Liver (tissue), 9 donors: ENCODE results near the gene OCSTAMP. TPM values are rescaled to one million over a fixed set of nuclear protein-coding genes. Genes with fewer than 3 reads are reported as not detected.

Experiments
- DNase-seq: peaks from one replicate; pipeline ENCODE4 v3.0.0-alpha.2; 2017; ENCODE audit warnings: low spot score
- H3K27ac ChIP-seq, 2 donors: one replicate each; pipeline ENCODE4 v1.7.0; 2013; ENCODE audit warnings: inconsistent platforms in 2 of 2, low read length in 2 of 2, control low read depth in 1 of 2, low read depth in 1 of 2, mild to moderate bottlenecking in 1 of 2
- H3K27me3 ChIP-seq, 4 donors: one replicate each; pipeline versions ENCODE4 v1.6.1 to v1.7.0; 2013; ENCODE audit warnings: low read length in 3 of 4, inconsistent platforms in 1 of 4, mild to moderate bottlenecking in 1 of 4, moderate library complexity in 1 of 4; ENCODE audit not compliant: control insufficient read depth in 4 of 4, insufficient read depth in 4 of 4
- H3K36me3 ChIP-seq, 4 donors: one replicate each; pipeline versions ENCODE4 v1.6.1 to v1.7.0; 2013; ENCODE audit warnings: low read length in 3 of 4, mild to moderate bottlenecking in 3 of 4, low read depth in 1 of 4, moderate library complexity in 1 of 4; ENCODE audit not compliant: control insufficient read depth in 4 of 4, insufficient read depth in 3 of 4
- H3K4me1 ChIP-seq, 4 donors: one replicate each; pipeline versions ENCODE4 v1.6.1 to v1.7.0; 2013; ENCODE audit warnings: low read length in 3 of 4, mild to moderate bottlenecking in 3 of 4, moderate library complexity in 1 of 4; ENCODE audit not compliant: control insufficient read depth in 4 of 4, insufficient read depth in 4 of 4
- H3K4me3 ChIP-seq, 3 donors: one replicate each; pipeline versions ENCODE4 v1.6.1 to v1.7.0; 2013; ENCODE audit warnings: low read length in 3 of 3, control low read depth in 1 of 3, low read depth in 1 of 3, mild to moderate bottlenecking in 1 of 3
- H3K9ac ChIP-seq, 2 donors: one replicate each; pipeline ENCODE4 v1.7.0; 2013; ENCODE audit warnings: low read length in 2 of 2, mild to moderate bottlenecking in 2 of 2, moderate library complexity in 2 of 2, control low read depth in 1 of 2, low read depth in 1 of 2
- H3K9me3 ChIP-seq, 4 donors: one replicate each; pipeline versions ENCODE4 v1.6.1 to v1.7.0; 2013; ENCODE audit warnings: low read length in 3 of 4; ENCODE audit not compliant: control insufficient read depth in 4 of 4
- EGR1 ChIP-seq, 2 donors: IDR thresholded peaks; 2 replicates each; pipeline ENCODE4 v1.6.1; 2016 to 2018; ENCODE audit warnings: antibody characterized with exemption in 2 of 2, low read depth in 2 of 2
- FOXA1 ChIP-seq: IDR thresholded peaks from 2 replicates; pipeline ENCODE4 v1.6.1; 2016; ENCODE audit warnings: antibody characterized with exemption
- FOXA2 ChIP-seq: IDR thresholded peaks from 2 replicates; pipeline ENCODE4 v1.6.1; 2016; ENCODE audit warnings: antibody characterized with exemption
- GABPA ChIP-seq, 2 donors: IDR thresholded peaks in 1 of 2; conservative IDR thresholded peaks in 1 of 2; 2 replicates each; pipeline ENCODE4 v1.6.1; 2016; ENCODE audit warnings: antibody characterized with exemption in 2 of 2, mild to moderate bottlenecking in 1 of 2, moderate library complexity in 1 of 2
- HNF4A ChIP-seq, 2 donors: conservative IDR thresholded peaks; 2 replicates each; pipeline ENCODE4 v1.6.1; 2016; ENCODE audit warnings: antibody characterized with exemption in 2 of 2, mild to moderate bottlenecking in 2 of 2
- HNF4G ChIP-seq: IDR thresholded peaks from 2 replicates; pipeline ENCODE4 v1.6.1; 2016; ENCODE audit warnings: antibody characterized with exemption
- JUND ChIP-seq, 2 donors: IDR thresholded peaks; 2 replicates each; pipeline ENCODE4 v1.6.1; 2016; ENCODE audit warnings: antibody characterized with exemption in 2 of 2
- RAD21 ChIP-seq, 2 donors: IDR thresholded peaks; 2 replicates each; pipeline ENCODE4 v1.6.1; 2016; ENCODE audit warnings: antibody characterized with exemption in 2 of 2, mild to moderate bottlenecking in 2 of 2
- RXRA ChIP-seq, 2 donors: IDR thresholded peaks; 2 replicates each; pipeline ENCODE4 v1.6.1; 2017 to 2018; ENCODE audit warnings: antibody characterized with exemption in 2 of 2, mild to moderate bottlenecking in 1 of 2
- SP1 ChIP-seq: IDR thresholded peaks from 2 replicates; pipeline ENCODE4 v1.6.1; 2018; ENCODE audit warnings: antibody characterized with exemption, mild to moderate bottlenecking
- TAF1 ChIP-seq: conservative IDR thresholded peaks from 2 replicates; pipeline ENCODE4 v1.6.1; 2016; ENCODE audit warnings: antibody characterized with exemption, mild to moderate bottlenecking
- YY1 ChIP-seq: IDR thresholded peaks from 2 replicates; pipeline ENCODE4 v1.6.1; 2016; ENCODE audit warnings: antibody characterized with exemption, mild to moderate bottlenecking
- WGBS: extraction: QIAGEN DNeasy Blood & Tissue Kit; methylation state at CpG from one replicate; pipeline ENCODE4 v1.1.7; 2013; 5-methylcytosine and 5-hydroxymethylcytosine counted together
- polyA plus RNA-seq, 2 donors: library from polyadenylated mRNA; stranded (reverse) in 1 of 2; unstranded in 1 of 2; fragments of 200-250 nt in 1 of 2; fragments of >200 nt in 1 of 2; fragmentation: Nextera tagmentation in 1 of 2; extraction: Ambion mirVana in 1 of 2; gene quantifications; one replicate each; pipeline versions ENCODE4 v1.2.1 to v1.2.3, GENCODE V29; 2013 to 2015
- total RNA-seq, 2 donors: library from RNA; depleted of rRNA; stranded (reverse); fragments of >200 nt; gene quantifications; one replicate each; pipeline ENCODE4 v1.2.3, GENCODE V29; 2014
- TF ChIP-seq, protein P1 (sequence below): IDR thresholded peaks from 2 replicates; pipeline ENCODE4 v1.6.1; 2016; ENCODE audit warnings: antibody characterized with exemption
- TF ChIP-seq, protein P2 (sequence below): fragments of 150-350 bp; IDR thresholded peaks from 2 replicates; pipeline ENCODE4 v1.5.1; 2017; ENCODE audit warnings: improper control_type of control experiment, low read depth, low read length; ENCODE audit not compliant: missing input control
- TF ChIP-seq, protein P3 (sequence below): IDR thresholded peaks from 2 replicates; pipeline ENCODE4 v1.6.1; 2016; ENCODE audit warnings: antibody characterized with exemption
- TF ChIP-seq, protein P4 (sequence below): IDR thresholded peaks from 2 replicates; pipeline ENCODE4 v1.6.1; 2016; ENCODE audit warnings: antibody characterized with exemption
- donor health status: healthy.
- donor health status: healthy.
- donor health status: healthy.
- donor health status: healthy.
- donor health status: healthy.

OCSTAMP gene
- total and polyA plus RNA-seq, 4 donors: not detected

DNA sequence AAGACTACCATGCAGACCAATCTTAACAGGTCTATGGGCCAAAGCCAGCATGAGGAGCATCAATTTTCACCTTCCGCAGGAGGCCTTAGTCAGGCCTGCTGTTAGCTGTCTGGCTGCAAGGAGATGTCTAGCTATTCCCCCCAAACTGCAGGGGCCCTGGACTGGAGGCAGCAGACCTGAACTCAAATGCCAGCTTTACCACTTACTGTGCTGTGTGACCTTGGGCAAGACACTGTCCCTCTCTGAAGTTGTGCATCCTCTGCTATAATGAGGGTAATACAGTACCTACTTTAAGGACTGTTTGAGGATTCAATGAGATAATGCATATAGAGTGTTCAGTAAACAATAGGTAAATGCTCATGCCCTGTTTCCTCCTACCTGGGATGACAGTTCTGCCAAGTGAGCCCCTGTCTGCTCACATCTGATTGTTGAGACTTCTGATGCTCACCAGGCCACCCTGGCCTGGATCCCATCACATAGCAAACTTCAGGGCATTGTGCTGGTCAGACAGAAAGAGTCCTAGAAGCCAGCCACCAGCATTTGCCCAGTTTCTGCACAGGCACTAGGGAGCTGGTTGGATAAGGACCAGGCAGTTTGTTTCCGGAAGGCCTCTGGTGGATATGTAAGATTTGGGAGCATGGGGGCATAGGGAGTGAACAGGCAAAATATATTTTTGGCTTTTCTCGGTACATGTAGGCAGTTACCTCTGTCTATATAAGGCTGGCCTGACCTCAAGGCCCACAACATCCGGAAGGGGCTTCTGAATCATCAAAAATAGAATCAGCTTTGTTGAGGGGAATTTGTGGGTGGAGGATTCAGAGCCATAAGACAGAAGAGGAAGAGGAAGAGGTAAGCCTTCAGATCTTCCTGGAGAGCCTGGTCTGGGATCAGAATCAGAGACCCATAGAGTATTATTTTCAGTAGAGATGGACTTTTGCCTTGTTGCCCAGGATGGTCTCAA is 2.3 kb upstream of the OCSTAMP start:
- Histone ChIP-seq H3K27ac (no peak overlapping the region), H3K9me3 (no peaks in the 10 kb centered on the region), H3K27me3 (no peaks in the 10 kb centered on the region), H3K9ac (no peak overlapping the region), H3K4me1 (no peaks in the 10 kb centered on the region), H3K4me3 (no peak overlapping the region), H3K36me3 (no peaks in the 10 kb centered on the region)
- 85% methylated on average over 4 of the region's 4 CpGs for WGBS
- DNase-seq: no peak
- TF ChIP-seq GABPA (IDR thresholded peaks at IDR 0.05 in 1 of 2, conservative IDR thresholded peaks at IDR 0.05 in 1 of 2) (no peak), FOXA2 (no peak), HNF4A (conservative IDR thresholded peaks at IDR 0.05) (no peak)

DNA sequence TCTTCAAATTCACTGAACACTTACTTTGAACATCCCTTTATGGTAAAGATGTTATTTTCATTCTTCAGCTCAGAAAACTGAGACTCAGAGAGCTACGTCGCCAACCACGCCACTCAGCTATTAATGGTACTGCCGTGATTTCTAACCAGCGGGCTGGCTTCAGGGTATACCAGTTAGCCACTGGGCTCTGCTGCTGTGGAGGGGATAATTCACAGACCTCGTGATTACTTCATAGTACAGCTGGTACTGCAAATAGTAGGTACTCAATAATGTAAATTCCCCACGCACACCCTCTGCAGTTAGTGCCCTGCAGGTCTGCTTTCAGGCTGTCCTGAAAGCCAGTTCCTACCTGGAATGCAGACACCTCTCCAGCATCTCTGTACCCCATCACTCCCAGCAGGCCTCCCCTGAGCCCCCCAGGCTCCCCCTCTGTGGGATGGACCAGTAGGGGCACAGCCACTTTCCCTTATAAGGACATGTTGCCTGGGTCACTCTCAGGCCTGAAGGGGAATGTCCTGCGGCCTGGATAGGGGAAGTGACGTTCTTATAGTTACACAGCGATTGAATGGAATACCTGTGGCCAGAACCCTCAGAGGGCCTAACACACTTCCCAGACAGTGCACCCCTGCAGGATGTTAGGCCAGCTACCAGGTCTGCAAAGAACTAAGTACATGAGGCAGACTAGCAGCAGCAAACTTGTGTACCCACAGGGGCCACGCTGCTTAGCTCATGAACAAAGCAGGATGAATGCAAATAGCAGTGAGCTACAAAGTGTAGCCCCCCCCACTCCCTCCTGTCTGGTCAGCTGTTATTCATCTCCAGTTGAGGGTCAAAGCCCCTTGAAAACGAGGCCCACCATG is 1.3 kb upstream of the OCSTAMP start:
- Histone ChIP-seq H3K27ac (no peak overlapping the region), H3K4me1 (no peaks in the 10 kb centered on the region), H3K4me3 (no peak overlapping the region), H3K36me3 (no peaks in the 10 kb centered on the region), H3K9me3 (no peaks in the 10 kb centered on the region), H3K27me3 (no peaks in the 10 kb centered on the region), H3K9ac (no peak overlapping the region)
- no peak for DNase-seq
- TF ChIP-seq YY1 (no peak), HNF4G (no peak), FOXA2 (no peak), SP1 (no peak), FOXA1 (no peak)
- TF ChIP-seq, protein P1, sequence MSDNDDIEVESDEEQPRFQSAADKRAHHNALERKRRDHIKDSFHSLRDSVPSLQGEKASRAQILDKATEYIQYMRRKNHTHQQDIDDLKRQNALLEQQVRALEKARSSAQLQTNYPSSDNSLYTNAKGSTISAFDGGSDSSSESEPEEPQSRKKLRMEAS: no peak
- TF ChIP-seq, protein P2, sequence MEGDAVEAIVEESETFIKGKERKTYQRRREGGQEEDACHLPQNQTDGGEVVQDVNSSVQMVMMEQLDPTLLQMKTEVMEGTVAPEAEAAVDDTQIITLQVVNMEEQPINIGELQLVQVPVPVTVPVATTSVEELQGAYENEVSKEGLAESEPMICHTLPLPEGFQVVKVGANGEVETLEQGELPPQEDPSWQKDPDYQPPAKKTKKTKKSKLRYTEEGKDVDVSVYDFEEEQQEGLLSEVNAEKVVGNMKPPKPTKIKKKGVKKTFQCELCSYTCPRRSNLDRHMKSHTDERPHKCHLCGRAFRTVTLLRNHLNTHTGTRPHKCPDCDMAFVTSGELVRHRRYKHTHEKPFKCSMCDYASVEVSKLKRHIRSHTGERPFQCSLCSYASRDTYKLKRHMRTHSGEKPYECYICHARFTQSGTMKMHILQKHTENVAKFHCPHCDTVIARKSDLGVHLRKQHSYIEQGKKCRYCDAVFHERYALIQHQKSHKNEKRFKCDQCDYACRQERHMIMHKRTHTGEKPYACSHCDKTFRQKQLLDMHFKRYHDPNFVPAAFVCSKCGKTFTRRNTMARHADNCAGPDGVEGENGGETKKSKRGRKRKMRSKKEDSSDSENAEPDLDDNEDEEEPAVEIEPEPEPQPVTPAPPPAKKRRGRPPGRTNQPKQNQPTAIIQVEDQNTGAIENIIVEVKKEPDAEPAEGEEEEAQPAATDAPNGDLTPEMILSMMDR: no peak
- WGBS: 79% methylated on average over 12 of the region's 12 CpGs

DNA sequence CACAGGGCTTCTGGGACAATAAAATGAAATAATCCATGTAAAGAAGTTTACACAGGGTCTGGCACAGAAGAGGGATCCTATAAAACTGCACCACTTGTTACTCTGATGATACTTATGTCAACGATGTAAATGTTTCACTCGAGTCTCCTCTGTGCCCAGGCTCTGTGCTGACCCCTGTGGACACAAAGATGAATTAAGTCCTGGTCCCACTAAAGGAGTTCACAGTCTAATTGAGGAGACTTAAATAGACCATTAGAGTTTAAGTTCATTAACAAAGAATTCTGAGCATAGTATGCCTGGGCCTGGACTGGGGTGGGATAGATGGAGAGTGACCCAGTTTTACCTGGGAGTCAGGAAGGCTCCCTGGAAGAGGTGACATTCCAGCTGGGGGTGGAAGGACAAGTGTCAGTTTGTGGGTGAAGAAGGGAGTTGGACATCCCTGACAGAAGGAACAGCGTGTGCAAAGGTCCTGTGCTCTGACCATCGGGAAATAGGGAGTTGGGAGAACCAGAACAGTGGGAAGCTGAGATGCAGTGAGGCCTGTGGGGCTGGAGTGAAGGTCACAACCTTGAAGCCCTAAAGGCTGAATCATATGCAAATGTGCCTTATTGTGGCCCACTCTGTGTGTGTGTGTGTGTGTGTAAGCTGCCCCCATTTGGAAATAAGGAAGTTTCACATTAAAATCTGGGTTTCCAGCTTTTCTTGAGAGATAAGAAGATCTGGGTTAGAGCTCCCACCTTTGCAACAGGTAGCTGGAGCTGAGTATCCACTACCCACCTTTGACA is 1.1 kb downstream of the OCSTAMP start:
- WGBS: 87% methylated on average over 4 of the region's 4 CpGs
- Histone ChIP-seq H3K4me3 (no peak overlapping the region), H3K27me3 (no peaks in the 10 kb centered on the region), H3K9ac (no peak overlapping the region), H3K36me3 (no peaks in the 10 kb centered on the region), H3K4me1 (no peaks in the 10 kb centered on the region), H3K9me3 (no peaks in the 10 kb centered on the region), H3K27ac (no peak overlapping the region)
- no peak for DNase-seq
- TF ChIP-seq, protein P3, sequence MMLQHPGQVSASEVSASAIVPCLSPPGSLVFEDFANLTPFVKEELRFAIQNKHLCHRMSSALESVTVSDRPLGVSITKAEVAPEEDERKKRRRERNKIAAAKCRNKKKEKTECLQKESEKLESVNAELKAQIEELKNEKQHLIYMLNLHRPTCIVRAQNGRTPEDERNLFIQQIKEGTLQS: no peak
- TF ChIP-seq GABPA (IDR thresholded peaks at IDR 0.05 in 1 of 2, conservative IDR thresholded peaks at IDR 0.05 in 1 of 2): no peak
- TF ChIP-seq EGR1 (IDR thresholded peaks at IDR 0.05; ENCODE audit: low read depth in 2 of 2): no peak
- no peak for TF ChIP-seq SP1
- no peak for TF ChIP-seq JUND (IDR thresholded peaks at IDR 0.05)
- TF ChIP-seq, protein P4, sequence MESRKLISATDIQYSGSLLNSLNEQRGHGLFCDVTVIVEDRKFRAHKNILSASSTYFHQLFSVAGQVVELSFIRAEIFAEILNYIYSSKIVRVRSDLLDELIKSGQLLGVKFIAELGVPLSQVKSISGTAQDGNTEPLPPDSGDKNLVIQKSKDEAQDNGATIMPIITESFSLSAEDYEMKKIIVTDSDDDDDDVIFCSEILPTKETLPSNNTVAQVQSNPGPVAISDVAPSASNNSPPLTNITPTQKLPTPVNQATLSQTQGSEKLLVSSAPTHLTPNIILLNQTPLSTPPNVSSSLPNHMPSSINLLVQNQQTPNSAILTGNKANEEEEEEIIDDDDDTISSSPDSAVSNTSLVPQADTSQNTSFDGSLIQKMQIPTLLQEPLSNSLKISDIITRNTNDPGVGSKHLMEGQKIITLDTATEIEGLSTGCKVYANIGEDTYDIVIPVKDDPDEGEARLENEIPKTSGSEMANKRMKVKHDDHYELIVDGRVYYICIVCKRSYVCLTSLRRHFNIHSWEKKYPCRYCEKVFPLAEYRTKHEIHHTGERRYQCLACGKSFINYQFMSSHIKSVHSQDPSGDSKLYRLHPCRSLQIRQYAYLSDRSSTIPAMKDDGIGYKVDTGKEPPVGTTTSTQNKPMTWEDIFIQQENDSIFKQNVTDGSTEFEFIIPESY: no peak
- TF ChIP-seq RAD21 (IDR thresholded peaks at IDR 0.05): no peak
- TF ChIP-seq, protein P2: no peak
- no peak for TF ChIP-seq HNF4G
- TF ChIP-seq, protein P1: no peak
- no peak for TF ChIP-seq HNF4A (conservative IDR thresholded peaks at IDR 0.05)
- no peak for TF ChIP-seq RXRA (IDR thresholded peaks at IDR 0.05)
- TF ChIP-seq TAF1: no peak
- TF ChIP-seq FOXA1: no peak
- no peak for TF ChIP-seq YY1
